ENCODE results near the gene HPSE2. TPM values are rescaled to one million over a fixed set of nuclear protein-coding genes. Genes with fewer than 3 reads are reported as not detected.
"Not testable (repeated sequence)": the region's sequence is repeated elsewhere in the genome, so short reads cannot be mapped to it uniquely, and the experiment has no call there.

HPSE2 gene
- total RNA-seq, 1 experiment from 2014 or later: not detected

- no peak for DNase-seq (ENCODE audit: low read depth)
Observed at GRCh38 chr10:98570834-98571233, 664.8 kb downstream of the HPSE2 start.

DNA sequence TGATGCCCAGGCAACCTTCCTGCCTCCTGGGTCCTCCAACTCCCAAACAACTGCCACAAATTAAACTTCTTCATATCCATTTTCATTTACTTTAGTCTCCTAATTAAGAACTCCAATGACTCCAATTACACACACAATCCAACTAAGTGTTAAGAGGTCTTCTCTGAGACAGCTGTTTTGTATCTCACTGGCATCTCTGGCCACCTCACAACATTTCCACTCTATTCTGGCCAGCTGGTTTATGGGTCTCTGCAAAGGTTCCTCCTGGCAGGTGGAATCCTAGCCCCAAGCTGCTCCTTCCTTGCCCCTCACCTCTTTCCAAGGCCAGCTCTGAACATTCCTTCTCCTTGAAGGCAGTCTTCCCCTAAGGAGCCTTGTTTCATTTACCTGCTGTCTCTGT lies 665.8 kb downstream of the HPSE2 start:
- no peak for DNase-seq (ENCODE audit: low read depth)

- DNase-seq (ENCODE audit: low read depth): no peak
Observed at GRCh38 chr10:98568551-98568950, 667.1 kb downstream of the HPSE2 start.

DNA sequence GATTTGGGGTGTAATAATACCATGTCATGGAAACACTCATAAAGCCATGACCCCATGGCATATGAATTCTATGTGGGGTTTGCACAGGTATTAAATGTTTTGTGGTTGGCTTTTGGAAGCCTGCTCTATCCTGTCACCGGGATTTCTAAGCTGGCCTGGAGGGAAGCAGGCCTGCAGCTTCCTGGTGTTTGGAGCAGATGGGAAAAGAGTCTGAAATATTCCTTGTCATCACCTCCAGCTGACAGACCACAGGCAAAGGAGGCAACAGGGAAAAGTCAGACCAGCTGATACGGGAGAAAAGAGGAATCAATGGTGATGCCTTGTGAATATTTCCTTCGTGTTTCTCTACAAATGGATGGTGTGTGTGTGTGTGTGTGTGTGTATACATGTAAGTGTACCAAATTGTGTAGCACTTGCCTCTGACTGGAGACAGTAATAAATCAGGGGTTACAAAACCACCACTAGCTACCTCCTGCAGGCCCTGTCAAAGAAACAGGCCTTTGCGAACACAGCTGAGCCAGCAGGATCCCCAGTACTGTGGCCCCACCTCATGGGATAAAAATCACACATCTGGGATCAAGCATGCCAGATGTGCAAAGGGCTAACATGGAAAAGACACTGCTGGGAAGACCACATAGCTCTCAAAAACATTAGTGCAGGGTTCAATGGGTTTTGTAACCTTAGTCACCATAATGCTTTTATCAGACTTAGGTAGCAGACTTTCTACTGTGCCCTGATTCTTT lies 668.1 kb downstream of the HPSE2 start:
- DNase-seq (ENCODE audit: low read depth): no peak

- DNase-seq (ENCODE audit: low read depth): no peak
Observed at GRCh38 chr10:98563811-98564210, 671.8 kb downstream of the HPSE2 start.

DNA sequence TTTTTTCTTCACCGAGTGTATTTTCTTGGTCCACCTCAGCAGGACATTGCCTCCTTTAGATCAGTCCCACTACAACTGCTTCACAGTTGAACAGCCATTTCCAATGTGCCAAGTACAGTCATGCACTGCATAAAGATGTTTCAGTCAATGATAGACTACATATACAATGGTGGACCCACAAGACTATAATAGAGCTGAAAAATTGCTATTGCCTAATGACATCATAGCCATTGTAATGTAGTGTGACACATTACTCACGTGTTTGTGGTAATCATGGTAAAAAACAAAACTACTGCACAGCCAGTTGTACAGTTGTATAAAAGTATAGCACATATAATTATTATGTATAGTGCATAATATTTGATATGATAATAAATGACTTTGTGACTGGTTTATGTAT lies 675.1 kb downstream of the HPSE2 start:
- DNase-seq (ENCODE audit: low read depth): no peak

- DNase-seq (ENCODE audit: low read depth): no peak
Observed at GRCh38 chr10:98556061-98556460, 679.6 kb downstream of the HPSE2 start.

DNA sequence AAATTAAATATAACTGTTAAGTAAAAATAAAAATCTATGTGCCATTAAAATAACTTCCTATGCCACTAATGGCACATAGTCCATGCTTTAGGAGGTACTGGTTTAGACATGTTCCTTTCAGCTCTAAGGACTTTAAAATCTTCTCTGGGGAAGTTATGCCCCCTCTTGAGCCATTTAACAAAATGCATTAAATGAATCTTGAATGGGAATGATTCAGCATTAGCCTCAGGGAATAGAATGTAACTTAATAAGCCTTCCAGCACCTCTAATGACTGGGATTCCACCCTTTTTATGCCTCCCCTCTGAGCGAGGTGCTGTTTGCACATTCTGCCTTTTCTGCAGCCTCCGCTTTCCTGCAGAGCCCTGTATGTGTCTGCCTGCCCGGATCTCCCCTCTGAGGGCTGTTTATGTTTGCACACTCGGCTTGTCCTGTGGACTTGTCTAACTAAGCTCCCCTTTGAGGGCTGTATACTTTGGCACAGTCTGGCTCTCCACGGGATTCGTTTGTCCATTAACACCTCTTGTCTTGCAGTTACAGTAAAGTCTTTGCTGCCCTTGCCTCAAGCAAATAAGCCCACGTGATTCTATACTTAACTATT lies 680.5 kb downstream of the HPSE2 start:
- no peak for DNase-seq (ENCODE audit: low read depth)

GRCh38 chr10:98541561-98541960 lies 694.1 kb downstream of the HPSE2 start:
- not testable (repeated sequence) for DNase-seq (ENCODE audit: low read depth)

GRCh38 chr10:98539578-98539977 lies 696.1 kb downstream of the HPSE2 start:
- DNase-seq (ENCODE audit: low read depth): no peak

- no peak for DNase-seq (ENCODE audit: low read depth)
Observed at GRCh38 chr10:98538472-98538871, 697.2 kb downstream of the HPSE2 start.

DNA sequence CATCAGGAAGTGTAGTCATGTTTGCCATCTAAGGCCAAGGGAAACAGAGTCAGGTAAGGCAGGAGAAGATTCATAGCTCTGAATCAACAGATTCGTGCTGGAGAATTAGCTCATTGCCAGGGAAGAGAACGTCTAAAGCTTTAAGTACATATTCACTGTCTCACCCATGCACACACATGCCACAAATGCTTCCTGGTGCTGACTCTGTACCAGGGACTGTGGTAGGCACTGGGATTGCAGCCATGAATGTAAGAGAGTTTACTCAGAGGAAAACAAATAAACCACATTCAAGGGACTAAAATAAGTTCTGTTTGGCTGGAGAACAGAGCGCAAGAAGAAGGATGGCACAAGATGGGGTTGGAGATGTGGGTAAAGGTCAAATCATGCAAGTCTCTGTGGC lies 699.1 kb downstream of the HPSE2 start:
- DNase-seq (ENCODE audit: low read depth): peak; percentile 41

GRCh38 chr10:98533746-98534445 lies 701.8 kb downstream of the HPSE2 start:
- peak; percentile 14 for DNase-seq (ENCODE audit: low read depth)

- no peak for DNase-seq (ENCODE audit: low read depth)
Observed at GRCh38 chr10:98533241-98533640, 702.4 kb downstream of the HPSE2 start.

DNA sequence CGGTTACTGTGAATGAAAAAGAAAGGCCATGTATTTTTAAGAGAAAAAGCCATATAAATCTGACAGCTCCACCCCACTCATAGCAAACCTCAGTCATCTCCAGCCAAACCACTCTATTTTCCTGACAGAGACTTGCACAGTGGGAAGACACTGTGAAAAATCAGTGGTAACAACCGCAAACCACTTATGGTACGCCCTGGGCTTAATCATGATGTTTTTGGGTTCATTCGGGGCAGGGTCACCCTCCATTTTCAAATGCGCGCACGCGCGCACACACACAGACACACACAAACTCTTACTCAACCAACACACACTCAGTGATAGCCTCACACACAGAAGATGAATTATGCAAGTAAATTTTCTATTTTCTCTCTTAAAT lies 706.9 kb downstream of the HPSE2 start:
- no peak for DNase-seq (ENCODE audit: low read depth)

DNA sequence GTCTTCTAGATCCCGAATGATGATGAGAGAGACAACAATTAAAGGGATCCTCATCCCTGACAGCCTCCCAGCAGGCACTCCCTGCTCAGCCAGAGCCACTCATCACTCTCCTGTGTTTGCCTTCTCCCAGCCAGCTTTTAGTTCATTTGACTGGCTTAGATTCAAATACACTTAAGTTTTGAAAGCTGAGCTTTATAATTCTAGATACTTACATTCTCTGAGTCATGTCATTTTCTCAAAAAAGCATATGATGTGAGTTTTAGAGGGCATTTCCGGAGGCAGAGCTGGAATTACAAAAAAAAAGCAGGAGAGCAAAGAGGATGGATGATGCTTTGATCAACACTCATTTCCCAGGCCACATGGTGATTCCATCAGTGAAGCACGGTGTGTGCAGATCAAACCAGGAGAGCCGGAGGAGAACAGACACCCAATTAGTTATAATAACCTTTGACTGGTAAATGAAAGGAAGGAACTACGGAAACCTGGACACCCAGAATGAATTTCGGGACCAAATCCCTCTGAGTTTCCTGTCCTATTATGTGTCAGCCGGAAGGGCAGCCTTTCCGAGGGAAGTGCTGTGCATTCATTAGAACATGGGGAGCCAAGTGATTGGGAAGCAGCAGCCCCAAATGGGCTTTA lies 707.4 kb downstream of the HPSE2 start:
- no peak for DNase-seq (ENCODE audit: low read depth)

DNA sequence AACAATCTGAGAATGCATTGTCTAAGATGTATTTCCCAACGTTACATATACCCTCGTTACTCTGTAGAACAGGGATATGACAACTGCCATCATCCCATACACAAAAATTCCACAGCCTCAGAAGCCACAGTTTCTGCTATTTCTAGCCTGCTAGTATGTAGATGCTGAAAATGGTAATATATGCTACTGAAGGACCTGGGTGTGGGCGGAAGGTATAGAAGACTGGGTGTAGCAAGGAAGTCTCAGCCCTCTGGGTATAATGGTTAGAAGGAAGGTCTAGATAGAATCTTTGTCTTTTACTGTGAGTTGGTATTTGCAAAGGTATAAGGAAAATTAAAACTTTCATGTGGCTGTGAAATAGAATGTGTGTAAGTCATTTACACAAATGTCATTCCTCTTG lies 709.7 kb downstream of the HPSE2 start:
- no peak for DNase-seq (ENCODE audit: low read depth)

DNA sequence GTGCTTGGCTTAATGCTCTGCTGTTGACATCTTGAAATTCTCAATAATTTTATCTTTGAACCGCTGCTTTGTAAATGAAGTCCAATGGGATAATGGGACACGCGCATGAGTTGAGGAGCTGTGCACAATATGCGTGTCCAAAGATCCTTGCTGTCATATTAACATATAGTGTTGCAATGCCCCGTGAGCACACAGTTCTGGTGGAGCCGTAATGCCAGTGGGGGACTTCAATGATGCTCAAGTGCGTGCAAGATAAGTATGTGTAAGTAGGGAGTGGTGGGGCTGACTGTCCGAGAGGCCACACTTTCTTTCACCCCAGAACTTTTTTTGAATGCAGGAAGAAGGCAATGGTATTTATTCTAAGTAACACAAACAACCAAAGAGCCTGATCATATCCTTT lies 711.5 kb downstream of the HPSE2 start:
- DNase-seq (ENCODE audit: low read depth): no peak

GRCh38 chr10:98519841-98520240 lies 715.8 kb downstream of the HPSE2 start:
- no peak for DNase-seq (ENCODE audit: low read depth)

GRCh38 chr10:98517672-98518071 lies 718.0 kb downstream of the HPSE2 start:
- no peak for DNase-seq (ENCODE audit: low read depth)

DNA sequence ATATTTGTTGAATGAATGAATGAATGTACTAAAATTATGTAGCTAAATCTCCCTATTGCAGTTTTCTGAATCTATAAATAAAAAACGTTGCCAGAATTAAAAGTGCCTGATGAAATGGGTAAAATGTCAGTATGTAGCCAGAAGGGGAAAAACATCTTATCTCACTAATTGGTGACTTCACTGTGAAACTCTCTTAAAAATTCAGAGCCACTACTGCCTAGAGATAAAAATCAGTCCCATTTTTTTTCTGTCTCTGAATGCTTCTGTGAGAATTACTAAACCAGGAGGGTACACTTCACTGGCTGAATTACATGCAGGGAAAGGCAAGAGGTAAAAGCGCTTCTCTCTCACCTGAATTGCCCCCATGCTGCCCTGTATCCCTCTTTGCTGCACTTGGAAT lies 719.3 kb downstream of the HPSE2 start:
- no peak for DNase-seq (ENCODE audit: low read depth)

DNA sequence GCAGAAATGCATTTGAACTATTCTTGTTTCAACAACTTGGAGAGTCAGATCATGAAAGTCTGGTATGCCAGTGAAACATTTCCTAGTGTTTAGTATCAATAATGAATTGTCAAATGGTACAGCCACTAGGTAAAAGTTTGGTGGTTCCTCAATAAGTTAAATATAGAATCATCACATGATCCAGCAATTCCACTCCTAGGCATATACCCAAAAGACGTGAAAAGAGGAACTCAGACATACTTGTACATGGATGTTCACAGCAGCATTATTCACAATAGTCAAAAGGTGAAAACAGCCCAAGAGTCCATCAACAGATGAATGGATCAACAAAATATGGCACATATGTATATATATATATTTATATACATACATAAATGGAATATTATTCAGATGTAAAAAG lies 721.9 kb downstream of the HPSE2 start:
- no peak for DNase-seq (ENCODE audit: low read depth)
